Activated naive CD4-positive, alpha-beta T cell treated with anti-CD3 and anti-CD28 coated beads, Interleukin-2, amount 50 U/mL, for 72 hours (primary cell): ENCODE results near the gene STOML2. TPM values are rescaled to one million over a fixed set of nuclear protein-coding genes. Genes with fewer than 3 reads are reported as not detected.
A peak's percentile ranks its signal among the peaks of the same experiment; 100 is the strongest.
"Not testable (repeated sequence)": the region's sequence is repeated elsewhere in the genome, so short reads cannot be mapped to it uniquely, and the experiment has no call there.

Source experiments
- ATAC-seq, 2 donors: fragments of 150-1000 bp; cut with Tn5 transposase; 2 replicates each; pipeline ENCODE4 v1.10.0; 2021; ENCODE audit warnings: mild to moderate bottlenecking in 2 of 2, moderate library complexity in 2 of 2
- DNase-seq, 2 donors: peaks; one replicate each; pipeline ENCODE4 v3.0.0; 2021 to 2022; ENCODE audit warnings: low spot score in 2 of 2
- H3K27ac Mint-ChIP-seq, 2 donors: one replicate each; pipeline ENCODE4 v1.8.0; 2022; ENCODE audit warnings: mild to moderate bottlenecking in 2 of 2, mixed read lengths in 2 of 2
- H3K36me3 Mint-ChIP-seq, 2 donors: one replicate each; pipeline ENCODE4 v1.8.0; 2022; ENCODE audit warnings: mixed read lengths in 2 of 2
- H3K9me3 Mint-ChIP-seq, 2 donors: one replicate each; pipeline ENCODE4 v1.8.0; 2022; ENCODE audit warnings: mixed read lengths in 2 of 2
- total RNA-seq, 2 donors: library from RNA; stranded (reverse); gene quantifications; one replicate each; pipeline ENCODE4 v1.2.3, GENCODE V29; 2022

The STOML2 gene
- total RNA-seq, result 100 to 1,000 TPM; 151 to 216 TPM

DNA sequence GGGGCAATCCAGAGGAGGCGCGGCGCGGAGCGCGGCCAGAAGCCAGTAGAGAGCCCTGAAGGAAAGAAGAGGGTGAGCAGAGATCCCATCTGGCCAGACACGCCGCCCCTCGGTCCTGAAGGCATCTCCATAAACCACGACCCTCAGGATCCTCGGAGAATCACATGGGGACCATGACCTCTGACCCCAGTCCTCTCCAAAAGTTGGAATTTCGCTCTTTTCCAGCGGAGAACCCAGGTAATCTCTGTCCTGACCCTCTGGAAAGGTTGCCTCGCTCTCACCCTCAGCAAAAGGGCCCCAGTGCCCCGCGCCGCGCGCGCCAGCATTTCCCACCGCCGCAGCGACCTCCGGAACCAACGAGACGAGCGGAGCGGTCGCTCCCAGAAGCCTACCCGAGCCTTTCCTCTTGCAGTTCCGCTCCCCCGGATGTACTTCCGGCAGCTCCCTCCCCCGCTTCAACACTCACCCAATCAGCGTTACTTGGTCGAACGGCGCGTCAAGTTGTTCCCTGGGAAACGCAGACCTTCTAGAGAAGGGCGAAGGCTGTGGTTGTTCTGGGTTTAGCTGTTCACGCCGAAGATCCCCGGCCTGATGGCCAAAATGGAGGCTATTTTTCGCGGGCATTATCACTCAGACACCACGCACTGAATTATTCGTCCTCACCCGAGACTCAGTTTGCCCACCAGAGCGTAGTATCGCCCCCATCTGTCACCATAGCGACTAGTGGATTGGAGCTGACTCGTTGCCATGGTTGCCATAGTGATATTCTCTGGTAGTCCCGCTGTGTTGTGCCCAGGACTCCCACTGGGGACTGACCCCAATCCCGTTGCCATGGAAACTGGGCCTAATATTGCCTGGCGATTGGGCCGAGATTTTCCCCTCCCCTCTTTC is at the start of gene STOML2:
Gene STOML2, minus strand, starts transcription at position 363 of the 891 bp plus-strand sequence. Its CDS starts 37 bp downstream, at position 326.
- H3K36me3 Mint-ChIP-seq, result peaks cover 28 to 33% of the 10 kb centered on the region in 2 donors

GRCh38 chr9:35147941-35148563 is 45.1 kb upstream of the STOML2 start:
- DNase-seq, H3K27ac Mint-ChIP-seq, ATAC-seq: not testable (repeated sequence)
- Mint-ChIP-seq H3K9me3 (peaks cover 26 to 30% of the 10 kb centered on the region in 2 donors), H3K36me3 (peaks cover 25 to 39% of the 10 kb centered on the region in 2 donors)

More for the DNA sequence above, at the start of gene STOML2:
- H3K27ac Mint-ChIP-seq, result peak within 1 kb of the TSS; percentile 94 to 95
- ATAC-seq (peak; percentile 98 to 99), DNase-seq (peak; percentile 82 to 94)
- H3K9me3 Mint-ChIP-seq, result no peaks in the 10 kb centered on the region

GRCh38 chr9:35142037-35142436 is 39.1 kb upstream of the STOML2 start:
- ATAC-seq (no peak), DNase-seq (no peak)
- H3K9me3 Mint-ChIP-seq, result peaks cover 0 to 6% of the 10 kb centered on the region in 2 donors
- H3K27ac Mint-ChIP-seq, result no peak overlapping the region
- H3K36me3 Mint-ChIP-seq, result peaks cover 11 to 20% of the 10 kb centered on the region in 2 donors

DNA sequence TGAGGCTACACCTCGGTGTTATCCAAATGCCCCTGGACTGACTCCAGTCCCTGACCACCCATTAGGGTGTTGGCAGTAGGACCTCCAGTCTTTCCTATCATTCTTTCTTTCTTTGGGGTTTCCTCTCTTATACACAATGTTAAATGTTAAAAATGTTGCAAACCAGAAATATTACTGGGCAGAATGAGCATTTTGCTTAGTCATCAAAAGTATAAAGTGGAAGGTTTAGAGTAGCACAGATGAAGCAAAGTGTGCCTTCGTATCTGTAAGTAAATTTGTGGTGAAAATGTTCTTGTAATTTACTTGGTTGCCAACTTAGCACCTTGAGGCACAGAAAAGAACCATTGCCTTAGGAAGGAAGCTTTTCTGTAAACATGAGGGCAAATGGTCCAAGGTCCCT is 37.2 kb upstream of the STOML2 start:
- no peak overlapping the region for H3K27ac Mint-ChIP-seq
- no peak for DNase-seq
- H3K9me3 Mint-ChIP-seq, result peaks cover 0 to 4% of the 10 kb centered on the region in 2 donors
- no peak for ATAC-seq
- peaks cover 11 to 17% of the 10 kb centered on the region in 2 donors for H3K36me3 Mint-ChIP-seq

DNA sequence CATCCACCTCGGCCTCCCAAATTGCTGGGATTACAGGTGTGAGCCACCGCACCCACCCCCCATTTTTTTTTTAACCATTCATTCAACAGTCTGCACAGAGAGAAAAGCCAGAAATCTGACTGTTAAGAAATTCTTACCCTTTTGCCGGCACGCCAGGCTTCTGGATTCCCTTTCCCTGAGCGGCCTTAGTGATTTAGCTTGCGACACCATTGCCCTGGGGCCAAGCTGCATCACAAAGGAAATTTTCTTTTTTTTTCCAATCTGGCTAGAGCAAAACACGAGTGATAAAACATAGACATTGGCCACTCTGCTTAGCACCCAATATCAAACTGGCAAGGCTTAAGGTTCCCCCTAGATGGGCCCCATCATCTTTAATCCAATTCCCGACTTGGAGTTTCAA is 33.9 kb upstream of the STOML2 start:
- Mint-ChIP-seq H3K27ac (no peak overlapping the region), H3K36me3 (peaks cover 6 to 10% of the 10 kb centered on the region in 2 donors), H3K9me3 (peaks cover 2 to 7% of the 10 kb centered on the region in 2 donors)
- no peak for DNase-seq
- no peak for ATAC-seq

GRCh38 chr9:35135988-35136387 is 33.1 kb upstream of the STOML2 start:
- Mint-ChIP-seq H3K27ac (no peak overlapping the region), H3K36me3 (peaks cover 4 to 11% of the 10 kb centered on the region in 2 donors), H3K9me3 (peaks cover 3 to 9% of the 10 kb centered on the region in 2 donors)
- ATAC-seq (no peak), DNase-seq (no peak)

DNA sequence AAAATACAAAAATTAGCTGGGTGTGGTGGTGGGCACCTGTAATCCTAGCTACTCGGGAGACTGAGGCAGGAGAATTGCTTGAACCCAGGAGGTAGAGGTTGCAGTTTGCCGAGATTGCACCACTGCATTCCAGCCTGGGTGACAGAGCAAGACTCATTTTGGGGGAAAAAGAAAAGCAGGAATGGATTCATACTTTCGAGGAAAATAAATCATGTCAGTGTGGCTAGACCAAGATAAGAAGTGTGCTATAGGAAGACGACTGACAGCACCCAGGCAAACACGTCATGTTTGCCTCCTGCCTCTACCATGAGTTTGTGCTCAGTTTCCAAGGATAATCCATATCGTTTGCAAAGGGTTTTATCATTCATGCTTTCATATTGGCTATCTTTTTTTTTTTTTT is 32.0 kb upstream of the STOML2 start:
- Mint-ChIP-seq H3K27ac (no peak overlapping the region), H3K36me3 (peaks cover 0 to 6% of the 10 kb centered on the region in 2 donors), H3K9me3 (peaks cover 3 to 5% of the 10 kb centered on the region in 2 donors)
- ATAC-seq, result no peak
- no peak for DNase-seq

- peak overlapping the region; percentile 31 to 80 for H3K27ac Mint-ChIP-seq
Observed at GRCh38 chr9:35116898-35117551, 14.1 kb upstream of the STOML2 start.

GRCh38 chr9:35116539-35116897 is 13.6 kb upstream of the STOML2 start:
- DNase-seq, result no peak
- Mint-ChIP-seq H3K36me3 (peaks cover 0 to 5% of the 10 kb centered on the region in 2 donors), H3K9me3 (no peaks in the 10 kb centered on the region), H3K27ac (peak overlapping the region; percentile 31 to 80)
- ATAC-seq, result peak; percentile 3 to 6

More at GRCh38 chr9:35116898-35117551, 14.1 kb upstream of the STOML2 start:
- DNase-seq (peak; percentile 84 to 88), ATAC-seq (peak; percentile 67 to 68)
- Mint-ChIP-seq H3K9me3 (no peaks in the 10 kb centered on the region), H3K36me3 (peaks cover 0 to 5% of the 10 kb centered on the region in 2 donors)

GRCh38 chr9:35115680-35116538 is 13.0 kb upstream of the STOML2 start, which contains the start of gene ATOSB:
Gene ATOSB (minus strand): TSS chr9:35115862. CDS start chr9:35108274, 7,588 bp downstream.
- H3K27ac Mint-ChIP-seq, result peak within 1 kb of the TSS; percentile 80 to 92
- peaks cover 0 to 5% of the 10 kb centered on the region in 2 donors for H3K36me3 Mint-ChIP-seq
- DNase-seq (peak; percentile 87 to 90), ATAC-seq (peak; percentile 64 to 75)
- no peaks in the 10 kb centered on the region for H3K9me3 Mint-ChIP-seq

- ATAC-seq (no peak), DNase-seq (peak in 1 of 2 donors; percentile 38)
- peaks cover 0 to 5% of the 10 kb centered on the region in 2 donors for H3K36me3 Mint-ChIP-seq
- H3K9me3 Mint-ChIP-seq, result no peaks in the 10 kb centered on the region
- peak overlapping the region; percentile 80 to 92 for H3K27ac Mint-ChIP-seq
Observed at GRCh38 chr9:35114840-35115628, 12.1 kb upstream of the STOML2 start.

DNA sequence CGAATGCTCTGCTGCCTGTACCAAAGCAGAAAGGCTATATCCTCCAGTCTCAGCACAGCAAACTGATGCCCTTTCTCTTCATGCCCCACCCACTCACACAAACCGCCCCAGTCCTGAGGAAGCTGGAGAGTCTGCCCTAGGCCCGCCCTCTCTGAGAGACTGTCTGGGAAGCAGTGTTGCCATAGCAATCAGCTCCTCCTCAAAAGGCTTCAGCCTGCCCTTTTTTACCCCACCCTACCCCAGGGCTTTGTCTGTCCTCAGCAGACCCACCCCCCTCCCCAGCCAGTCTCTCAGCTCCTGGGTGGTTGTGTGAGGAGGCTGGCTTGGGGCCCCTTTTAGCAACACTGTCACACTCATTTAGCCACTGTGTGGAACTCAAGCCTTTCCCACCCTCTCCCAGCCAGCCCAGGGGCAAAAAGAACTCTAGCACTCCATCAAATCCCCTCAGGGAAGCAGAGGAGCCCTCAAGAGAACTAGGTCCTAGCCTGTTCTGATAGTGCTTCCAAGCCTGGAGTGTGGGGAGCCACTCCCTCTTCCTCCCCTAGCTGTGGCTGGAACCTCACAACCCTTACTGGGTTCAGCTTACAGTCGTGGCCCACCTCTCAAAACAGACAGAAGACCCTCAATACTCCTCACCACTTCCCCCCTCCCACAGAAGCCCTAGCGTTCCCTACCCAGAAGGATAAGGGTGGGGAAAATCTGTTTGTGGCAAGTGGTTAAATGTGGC is 11.3 kb upstream of the STOML2 start:
- no peaks in the 10 kb centered on the region for H3K9me3 Mint-ChIP-seq
- DNase-seq, result peak in 1 of 2 donors; percentile 57
- H3K36me3 Mint-ChIP-seq, result peaks cover 0 to 5% of the 10 kb centered on the region in 2 donors
- H3K27ac Mint-ChIP-seq, result peak overlapping the region; percentile 80 to 92
- peak; percentile 13 to 18 for ATAC-seq

DNA sequence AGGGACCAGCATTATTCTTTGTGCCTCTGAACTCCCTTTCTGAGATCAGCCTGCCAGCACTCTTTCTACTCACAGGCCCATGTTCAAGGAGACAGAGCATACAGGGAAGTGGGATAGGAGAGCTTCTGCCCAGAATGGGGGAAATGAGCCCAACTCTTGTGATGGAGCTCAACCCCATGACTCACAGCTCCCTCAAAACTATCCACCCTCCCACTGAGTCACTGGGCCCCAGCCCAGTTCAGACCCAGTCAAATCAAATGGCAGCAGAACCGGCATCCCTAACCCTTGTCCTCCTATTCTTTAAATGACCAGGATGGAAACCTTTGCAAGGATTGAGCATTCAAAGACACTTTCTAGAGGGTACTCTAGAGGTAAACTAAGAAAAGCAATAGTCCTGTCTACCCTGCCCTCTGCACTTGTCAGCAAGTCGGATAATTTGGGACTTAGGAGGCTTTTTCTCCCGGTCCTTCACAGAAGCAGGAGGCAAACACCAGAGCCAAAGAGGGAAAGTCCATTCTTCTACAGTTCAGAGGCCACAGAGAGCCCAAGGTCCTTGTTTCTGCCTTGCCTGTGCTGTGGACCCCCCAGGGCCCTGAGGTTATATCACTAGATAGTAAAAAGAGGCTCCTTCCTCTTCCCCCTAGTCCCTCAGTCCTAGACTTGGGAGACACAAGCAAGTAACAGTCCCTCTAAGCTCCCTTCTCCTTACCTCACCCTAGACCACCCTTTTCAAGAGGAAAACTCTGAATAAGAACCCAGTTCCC is 9.5 kb upstream of the STOML2 start:
- H3K9me3 Mint-ChIP-seq, result no peaks in the 10 kb centered on the region
- no peak for DNase-seq
- peak overlapping the region; percentile 34 to 75 for H3K27ac Mint-ChIP-seq
- peak in 1 of 2 donors; percentile 4 for ATAC-seq
- H3K36me3 Mint-ChIP-seq, result peaks cover 0 to 5% of the 10 kb centered on the region in 2 donors
